ENCODE measurements around the gene CD177. TPM values are rescaled to one million over a fixed set of nuclear protein-coding genes. Genes with fewer than 3 reads are reported as not detected.
"Not testable (repeated sequence)": the region's sequence is repeated elsewhere in the genome, so short reads cannot be mapped to it uniquely, and the experiment has no call there.

The CD177 gene
- total and polyA plus RNA-seq, 2 of the 8 experiments (the other 6 are each of a cell fraction or from before 2014, with no cell fraction given): 3.4 to 10.0 TPM

DNA sequence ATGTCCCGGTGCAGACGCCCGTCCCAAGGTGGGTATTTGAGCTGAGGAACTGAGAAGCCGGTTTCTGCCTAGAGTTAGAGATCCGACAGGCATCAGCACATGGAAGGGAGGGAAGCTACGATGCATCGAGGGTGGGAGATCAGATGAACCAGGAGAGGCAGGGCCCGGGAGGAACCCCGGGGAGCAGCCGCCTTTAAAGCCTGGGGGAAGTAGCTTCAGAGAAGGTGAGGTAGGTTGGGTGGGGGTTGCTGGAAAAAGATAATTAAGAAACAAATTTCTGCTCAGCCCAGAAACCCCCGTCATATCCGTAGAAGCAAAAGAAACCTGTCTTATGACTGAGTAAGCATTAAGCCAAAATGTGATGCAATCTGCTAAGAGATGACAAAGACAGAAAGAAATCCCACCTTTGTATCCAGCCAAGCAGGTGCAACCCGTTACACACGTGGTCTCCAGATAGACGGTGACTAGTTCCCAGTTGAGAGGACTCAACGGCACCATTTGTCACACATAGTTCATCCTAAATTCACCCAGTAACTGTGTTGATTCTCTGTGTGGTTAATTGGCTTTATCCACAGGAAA, 9.1 kb upstream of the CD177 start:
- H3K56ac ChIP-seq (replicated peaks; ENCODE audit: insufficient read length, low read depth, low read length); H3K4me1 ChIP-seq (replicated peaks in 1 of 4; ENCODE audit: control insufficient read depth in 3 of 4, insufficient read depth in 4 of 4, low read length in 3 of 4); H3K4me3 ChIP-seq (ENCODE audit: extremely low read depth in 1 of 4, insufficient read depth in 2 of 4, low read depth in 3 of 4, low read length in 4 of 4); H4K8ac ChIP-seq (ENCODE audit: extremely low read depth, insufficient read depth, low read length); H3K14ac ChIP-seq (ENCODE audit: insufficient read length); H2BK15ac ChIP-seq (ENCODE audit: low read length); H3K4me2 ChIP-seq (ENCODE audit: insufficient read depth in 1 of 2, low read depth in 2 of 2, low read length in 2 of 2); H2BK12ac ChIP-seq (ENCODE audit: low read depth, low read length); FAIRE-seq; H3K9ac ChIP-seq (replicated peaks in 1 of 4; ENCODE audit: extremely low read depth in 1 of 4, low read depth in 3 of 4, low read length in 3 of 4); H3K27ac ChIP-seq (ENCODE audit: low read depth, low read length); H2BK5ac ChIP-seq (ENCODE audit: low read depth, low read length); H2BK120ac ChIP-seq (replicated peaks; ENCODE audit: low read depth, low read length); H3K36me3 ChIP-seq (ENCODE audit: control insufficient read depth in 2 of 4, insufficient read depth in 4 of 4, low read length in 3 of 4); H4K20me1 ChIP-seq (replicated peaks in 1 of 2; ENCODE audit: control insufficient read depth in 1 of 2, insufficient read depth in 2 of 2, low read length in 2 of 2); H3K79me1 ChIP-seq (ENCODE audit: low read depth, low read length); POLR2A ChIA-PET (ENCODE audit: partially characterized antibody); H3K4ac ChIP-seq (replicated peaks; ENCODE audit: insufficient read length, low read depth, low read length); H3K27me3 ChIP-seq (replicated peaks in 1 of 4; ENCODE audit: control insufficient read depth in 3 of 4, extremely low read depth in 1 of 4, insufficient read depth in 3 of 4, low read length in 3 of 4); H4K91ac ChIP-seq (replicated peaks; ENCODE audit: insufficient read length, low read length); H3K23ac ChIP-seq (ENCODE audit: insufficient read length); H2AFZ ChIP-seq (ENCODE audit: low read length); H3K18ac ChIP-seq (ENCODE audit: extremely low read depth, low read length); H3K79me2 ChIP-seq (ENCODE audit: control insufficient read depth in 1 of 2, insufficient read depth in 2 of 2, low read length in 2 of 2); H3K23me2 ChIP-seq (ENCODE audit: low read depth, low read length); H2AK5ac ChIP-seq (ENCODE audit: low read depth, low read length); H3K9me3 ChIP-seq (ENCODE audit: insufficient read depth in 2 of 2, low read depth in 1 of 2, low read length in 1 of 2); DNase-seq (ENCODE audit: low read depth in 1 of 2, low spot score in 2 of 2); H4K5ac ChIP-seq (ENCODE audit: insufficient read length, low read depth, low read length); H2BK20ac ChIP-seq (ENCODE audit: low read length): not testable (repeated sequence)
- CTCF ChIA-PET (ENCODE audit: partially characterized antibody): interaction anchor here (0.8 kb wide), 1 partner anchor 12 kb away, joined by 4 read pairs; no protein-coding TSS in a partner anchor
- 95% methylated on average over 16 of the region's 16 CpGs; no CpG with 5 or more reads in 1 of the 2 experiments for WGBS, 2 experiments (ENCODE audit: extremely low coverage in 1 of 2, insufficient coverage in 1 of 2, insufficient read length in 1 of 2, insufficient replicate concordance in 2 of 2, low coverage in 1 of 2, low lambda C conversion rate in 2 of 2, missing lambda C conversion rate in 1 of 2)

DNA sequence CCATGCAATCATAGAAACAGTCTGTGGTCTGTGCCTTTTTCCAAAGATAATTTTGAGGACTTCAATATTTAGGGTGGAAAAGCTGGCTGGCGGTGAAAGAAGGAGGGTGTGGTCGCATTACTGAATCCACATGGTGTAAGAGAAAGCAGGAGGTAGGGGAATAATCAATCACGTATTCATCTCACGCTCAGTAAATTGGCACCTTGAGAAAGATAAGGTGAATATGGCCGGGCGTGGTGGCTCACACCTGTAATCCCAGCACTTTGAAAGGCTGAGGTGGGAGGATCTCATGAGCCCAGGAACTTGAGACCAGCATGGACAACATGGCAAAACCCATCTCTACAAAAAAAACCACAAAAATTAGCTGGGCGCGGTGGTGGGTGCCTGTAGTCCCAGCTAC, 3.7 kb upstream of the CD177 start:
- H2AFZ ChIP-seq (ENCODE audit: low read length); H3K56ac ChIP-seq (replicated peaks; ENCODE audit: insufficient read length, low read depth, low read length); DNase-seq (ENCODE audit: low read depth in 1 of 2, low spot score in 2 of 2); H3K4me3 ChIP-seq (ENCODE audit: extremely low read depth in 1 of 4, insufficient read depth in 2 of 4, low read depth in 3 of 4, low read length in 4 of 4); H3K9me3 ChIP-seq (ENCODE audit: insufficient read depth in 2 of 2, low read depth in 1 of 2, low read length in 1 of 2); H2BK5ac ChIP-seq (ENCODE audit: low read depth, low read length); H3K23ac ChIP-seq (ENCODE audit: insufficient read length); H3K79me2 ChIP-seq (ENCODE audit: control insufficient read depth in 1 of 2, insufficient read depth in 2 of 2, low read length in 2 of 2); H4K20me1 ChIP-seq (replicated peaks in 1 of 2; ENCODE audit: control insufficient read depth in 1 of 2, insufficient read depth in 2 of 2, low read length in 2 of 2); H3K4ac ChIP-seq (replicated peaks; ENCODE audit: insufficient read length, low read depth, low read length); H3K27me3 ChIP-seq (replicated peaks in 1 of 4; ENCODE audit: control insufficient read depth in 3 of 4, extremely low read depth in 1 of 4, insufficient read depth in 3 of 4, low read length in 3 of 4); H2BK12ac ChIP-seq (ENCODE audit: low read depth, low read length); H4K91ac ChIP-seq (replicated peaks; ENCODE audit: insufficient read length, low read length); H3K4me2 ChIP-seq (ENCODE audit: insufficient read depth in 1 of 2, low read depth in 2 of 2, low read length in 2 of 2); H2BK120ac ChIP-seq (replicated peaks; ENCODE audit: low read depth, low read length); POLR2A ChIA-PET (ENCODE audit: partially characterized antibody); H2BK15ac ChIP-seq (ENCODE audit: low read length); H3K4me1 ChIP-seq (replicated peaks in 1 of 4; ENCODE audit: control insufficient read depth in 3 of 4, insufficient read depth in 4 of 4, low read length in 3 of 4); H2BK20ac ChIP-seq (ENCODE audit: low read length); H3K27ac ChIP-seq (ENCODE audit: low read depth, low read length); H4K8ac ChIP-seq (ENCODE audit: extremely low read depth, insufficient read depth, low read length); FAIRE-seq; H3K14ac ChIP-seq (ENCODE audit: insufficient read length); H3K9ac ChIP-seq (replicated peaks in 1 of 4; ENCODE audit: extremely low read depth in 1 of 4, low read depth in 3 of 4, low read length in 3 of 4); H4K5ac ChIP-seq (ENCODE audit: insufficient read length, low read depth, low read length); H3K18ac ChIP-seq (ENCODE audit: extremely low read depth, low read length); H3K36me3 ChIP-seq (ENCODE audit: control insufficient read depth in 2 of 4, insufficient read depth in 4 of 4, low read length in 3 of 4); H2AK5ac ChIP-seq (ENCODE audit: low read depth, low read length); H3K23me2 ChIP-seq (ENCODE audit: low read depth, low read length); H3K79me1 ChIP-seq (ENCODE audit: low read depth, low read length): not testable (repeated sequence)
- WGBS, 2 experiments (ENCODE audit: extremely low coverage in 1 of 2, insufficient coverage in 1 of 2, insufficient read length in 1 of 2, insufficient replicate concordance in 2 of 2, low coverage in 1 of 2, low lambda C conversion rate in 2 of 2, missing lambda C conversion rate in 1 of 2): 89% methylated on average over 8 of the region's 8 CpGs; no CpG with 5 or more reads in 1 of the 2 experiments
- CTCF ChIA-PET (ENCODE audit: partially characterized antibody): interaction anchor here (0.7 kb wide), 1 partner anchor 15 kb away, joined by 4 read pairs; no protein-coding TSS in a partner anchor
